ENCODE results near the gene SYNDIG1. TPM values are rescaled to one million over a fixed set of nuclear protein-coding genes. Genes with fewer than 3 reads are reported as not detected.

The SYNDIG1 gene
- total and polyA plus RNA-seq, 3 experiments from 2014 or later: not detected

DNA sequence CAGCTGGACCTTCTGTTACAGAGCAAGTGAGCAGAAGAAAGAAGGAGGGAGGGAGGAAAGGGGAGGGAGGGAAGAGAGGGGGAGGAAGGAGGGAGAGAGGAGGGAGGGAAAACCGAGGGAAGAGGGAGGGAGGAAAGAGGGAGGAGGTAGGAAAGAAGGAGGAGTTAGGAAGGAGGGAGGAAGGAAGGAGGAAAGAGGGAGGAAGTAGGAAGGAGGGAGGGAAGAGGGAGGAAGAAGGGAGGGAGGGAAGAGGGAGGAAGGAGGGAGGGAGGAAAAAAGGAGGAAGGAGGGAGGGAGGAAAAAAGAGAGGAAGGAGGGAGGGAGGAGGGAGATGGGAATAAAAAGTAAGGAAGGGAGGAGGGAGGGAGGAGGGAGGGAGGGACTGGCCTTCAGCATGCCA is 191.8 kb downstream of the SYNDIG1 start:
- Mint-ChIP-seq H3K27me3 (peaks cover 4 to 5% of the 10 kb centered on the region in 2 donors), H3K9me3 (no peaks in the 10 kb centered on the region), H3K27ac (no peak overlapping the region), H3K4me3 (no peak overlapping the region), H3K4me1 (no peaks in the 10 kb centered on the region), H3K36me3 (no peaks in the 10 kb centered on the region)
- DNase-seq: no peak
- H3K4me1 ChIP-seq (ENCODE audit: insufficient read depth, low read length): no peaks in the 10 kb centered on the region
- POLR2A ChIA-PET: no interaction called here
- no peak overlapping the region for H3K4me3 ChIP-seq (ENCODE audit: low read length)
- CTCF ChIA-PET: no interaction called here
- H3K36me3 ChIP-seq (ENCODE audit: insufficient read depth, low read length): no peaks in the 10 kb centered on the region
- H3K27ac ChIP-seq (ENCODE audit: low read depth, low read length): no peak overlapping the region
- no peaks in the 10 kb centered on the region for H3K27me3 ChIP-seq (ENCODE audit: insufficient read depth, low read length, poor library complexity, severe bottlenecking)
- no peaks in the 10 kb centered on the region for H3K9me3 ChIP-seq (ENCODE audit: low read length)

DNA sequence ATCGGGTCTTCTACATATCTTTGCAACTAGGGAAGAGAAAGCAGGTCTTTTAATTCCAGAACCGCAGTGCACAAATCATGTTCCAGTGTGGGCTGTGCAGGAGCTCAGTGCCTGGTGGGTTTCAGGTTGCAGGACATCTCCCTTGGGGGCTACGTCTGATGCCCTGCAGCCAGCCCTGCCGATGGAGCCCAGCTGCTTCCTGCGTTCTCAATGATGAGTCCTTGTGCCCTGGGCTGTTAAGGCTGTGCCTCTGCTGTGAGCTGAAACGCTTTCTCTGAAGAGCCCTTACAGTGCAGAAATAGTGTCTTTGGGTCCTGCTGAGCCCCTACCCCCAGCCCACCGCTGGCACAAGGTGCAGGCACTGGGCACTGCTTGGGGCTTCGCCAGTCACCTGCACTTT is 192.9 kb downstream of the SYNDIG1 start:
- Histone ChIP-seq H3K4me3 (ENCODE audit: low read length) (no peak overlapping the region), H3K36me3 (ENCODE audit: insufficient read depth, low read length) (no peaks in the 10 kb centered on the region), H3K27me3 (ENCODE audit: insufficient read depth, low read length, poor library complexity, severe bottlenecking) (no peaks in the 10 kb centered on the region), H3K4me1 (ENCODE audit: insufficient read depth, low read length) (no peaks in the 10 kb centered on the region), H3K9me3 (ENCODE audit: low read length) (no peaks in the 10 kb centered on the region), H3K27ac (ENCODE audit: low read depth, low read length) (no peak overlapping the region)
- no peaks in the 10 kb centered on the region for H3K36me3 Mint-ChIP-seq
- no peaks in the 10 kb centered on the region for H3K9me3 Mint-ChIP-seq
- H3K4me3 Mint-ChIP-seq: no peak overlapping the region
- no peaks in the 10 kb centered on the region for H3K4me1 Mint-ChIP-seq
- peaks cover 4 to 5% of the 10 kb centered on the region in 2 donors for H3K27me3 Mint-ChIP-seq
- CTCF ChIA-PET: no interaction called here
- H3K27ac Mint-ChIP-seq: no peak overlapping the region
- POLR2A ChIA-PET: no interaction called here
- no peak for DNase-seq

- POLR2A ChIA-PET: no interaction called here
- Mint-ChIP-seq H3K4me3 (no peak overlapping the region), H3K9me3 (no peaks in the 10 kb centered on the region), H3K27ac (no peak overlapping the region), H3K4me1 (no peaks in the 10 kb centered on the region), H3K27me3 (peaks cover 4 to 5% of the 10 kb centered on the region in 2 donors), H3K36me3 (no peaks in the 10 kb centered on the region)
- H3K27ac ChIP-seq (ENCODE audit: low read depth, low read length): no peak overlapping the region
- no peaks in the 10 kb centered on the region for H3K4me1 ChIP-seq (ENCODE audit: insufficient read depth, low read length)
- CTCF ChIA-PET: no interaction called here
- DNase-seq: no peak
- no peak overlapping the region for H3K4me3 ChIP-seq (ENCODE audit: low read length)
- H3K27me3 ChIP-seq (ENCODE audit: insufficient read depth, low read length, poor library complexity, severe bottlenecking): no peaks in the 10 kb centered on the region
- H3K9me3 ChIP-seq (ENCODE audit: low read length): no peaks in the 10 kb centered on the region
- no peaks in the 10 kb centered on the region for H3K36me3 ChIP-seq (ENCODE audit: insufficient read depth, low read length)
Observed at GRCh38 chr20:24662752-24663365, 193.4 kb downstream of the SYNDIG1 start.

DNA sequence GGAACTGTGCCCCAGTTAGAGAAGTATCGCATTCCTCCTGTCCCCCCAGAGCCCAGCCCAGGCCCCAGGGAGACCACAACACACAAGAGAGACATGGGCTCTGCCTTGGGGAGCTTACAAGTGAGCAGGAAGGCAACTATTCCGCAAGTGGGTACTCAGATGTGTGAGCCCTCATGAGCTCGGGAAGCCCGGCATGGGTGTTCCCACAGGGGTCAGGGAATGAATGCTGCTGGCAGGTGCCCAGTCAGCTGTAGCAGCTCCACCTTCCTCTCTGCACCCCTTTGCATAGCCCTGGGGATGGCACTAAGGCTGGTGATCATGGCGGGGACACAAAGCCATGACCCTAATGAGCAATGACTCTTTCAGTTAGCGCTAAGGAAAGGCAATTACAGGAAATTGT is 194.1 kb downstream of the SYNDIG1 start:
- no peak overlapping the region for H3K27ac ChIP-seq (ENCODE audit: low read depth, low read length)
- Mint-ChIP-seq H3K9me3 (no peaks in the 10 kb centered on the region), H3K4me1 (no peaks in the 10 kb centered on the region), H3K27me3 (peaks cover 4 to 5% of the 10 kb centered on the region in 2 donors), H3K36me3 (no peaks in the 10 kb centered on the region), H3K27ac (no peak overlapping the region), H3K4me3 (no peak overlapping the region)
- ChIA-PET POLR2A (no interaction called here), CTCF (no interaction called here)
- H3K9me3 ChIP-seq (ENCODE audit: low read length): no peaks in the 10 kb centered on the region
- DNase-seq: no peak
- H3K36me3 ChIP-seq (ENCODE audit: insufficient read depth, low read length): no peaks in the 10 kb centered on the region
- H3K4me3 ChIP-seq (ENCODE audit: low read length): no peak overlapping the region
- H3K27me3 ChIP-seq (ENCODE audit: insufficient read depth, low read length, poor library complexity, severe bottlenecking): no peaks in the 10 kb centered on the region
- no peaks in the 10 kb centered on the region for H3K4me1 ChIP-seq (ENCODE audit: insufficient read depth, low read length)

- Mint-ChIP-seq H3K4me1 (no peaks in the 10 kb centered on the region), H3K27ac (no peak overlapping the region), H3K9me3 (no peaks in the 10 kb centered on the region), H3K27me3 (peaks cover 6 to 8% of the 10 kb centered on the region in 2 donors), H3K36me3 (no peaks in the 10 kb centered on the region), H3K4me3 (no peak overlapping the region)
- CTCF ChIA-PET: no interaction called here
- POLR2A ChIA-PET: no interaction called here
- no peak overlapping the region for H3K4me3 ChIP-seq (ENCODE audit: low read length)
- DNase-seq: no peak
- H3K27ac ChIP-seq (ENCODE audit: low read depth, low read length): no peak overlapping the region
- H3K27me3 ChIP-seq (ENCODE audit: insufficient read depth, low read length, poor library complexity, severe bottlenecking): no peaks in the 10 kb centered on the region
- H3K36me3 ChIP-seq (ENCODE audit: insufficient read depth, low read length): no peaks in the 10 kb centered on the region
- H3K4me1 ChIP-seq (ENCODE audit: insufficient read depth, low read length): no peaks in the 10 kb centered on the region
- no peaks in the 10 kb centered on the region for H3K9me3 ChIP-seq (ENCODE audit: low read length)
Observed at GRCh38 chr20:24664266-24664986, 195.0 kb downstream of the SYNDIG1 start.

- no peak for DNase-seq
- ChIA-PET CTCF (no interaction called here), POLR2A (no interaction called here)
- Histone ChIP-seq H3K4me1 (ENCODE audit: insufficient read depth, low read length) (no peaks in the 10 kb centered on the region), H3K27ac (ENCODE audit: low read depth, low read length) (no peak overlapping the region), H3K36me3 (ENCODE audit: insufficient read depth, low read length) (no peaks in the 10 kb centered on the region), H3K4me3 (ENCODE audit: low read length) (no peak overlapping the region), H3K27me3 (ENCODE audit: insufficient read depth, low read length, poor library complexity, severe bottlenecking) (no peaks in the 10 kb centered on the region), H3K9me3 (ENCODE audit: low read length) (no peaks in the 10 kb centered on the region)
- no peaks in the 10 kb centered on the region for H3K4me1 Mint-ChIP-seq
- peaks cover 8% of the 10 kb centered on the region in 2 donors for H3K27me3 Mint-ChIP-seq
- H3K27ac Mint-ChIP-seq: no peak overlapping the region
- H3K4me3 Mint-ChIP-seq: no peak overlapping the region
- H3K9me3 Mint-ChIP-seq: no peaks in the 10 kb centered on the region
- H3K36me3 Mint-ChIP-seq: no peaks in the 10 kb centered on the region
Observed at GRCh38 chr20:24665196-24665595, 195.8 kb downstream of the SYNDIG1 start.

DNA sequence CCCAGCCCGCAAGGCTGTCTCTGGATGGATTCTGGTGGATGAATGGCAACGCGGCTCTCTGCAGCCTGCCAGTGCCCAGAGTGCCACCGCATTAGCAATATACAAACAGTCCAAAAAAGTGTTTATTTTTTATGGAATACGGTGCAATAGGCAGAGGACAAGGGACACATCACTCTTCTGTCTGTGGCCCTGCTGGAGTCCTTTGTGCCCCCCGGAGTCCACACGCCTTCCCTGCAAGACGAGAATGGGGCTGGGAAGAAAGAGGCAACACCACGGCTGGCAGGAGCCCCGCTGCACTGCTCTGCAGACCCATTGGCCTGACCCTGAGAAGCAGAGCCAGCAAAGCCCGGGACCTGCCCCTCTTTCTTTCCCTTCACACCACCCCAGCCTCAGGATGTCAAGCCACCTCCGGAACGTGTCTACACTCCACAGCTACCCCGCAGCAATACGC is 196.3 kb downstream of the SYNDIG1 start:
- H3K4me1 ChIP-seq (ENCODE audit: insufficient read depth, low read length): no peaks in the 10 kb centered on the region
- Mint-ChIP-seq H3K4me1 (no peaks in the 10 kb centered on the region), H3K36me3 (no peaks in the 10 kb centered on the region), H3K27me3 (peaks cover 8% of the 10 kb centered on the region in 2 donors), H3K4me3 (no peak overlapping the region), H3K27ac (peak overlapping the region in 1 of 8 donors; percentile 21), H3K9me3 (no peaks in the 10 kb centered on the region)
- H3K27ac ChIP-seq (ENCODE audit: low read depth, low read length): no peak overlapping the region
- no peaks in the 10 kb centered on the region for H3K9me3 ChIP-seq (ENCODE audit: low read length)
- H3K36me3 ChIP-seq (ENCODE audit: insufficient read depth, low read length): no peaks in the 10 kb centered on the region
- POLR2A ChIA-PET: no interaction called here
- no peak for DNase-seq
- H3K4me3 ChIP-seq (ENCODE audit: low read length): no peak overlapping the region
- H3K27me3 ChIP-seq (ENCODE audit: insufficient read depth, low read length, poor library complexity, severe bottlenecking): no peaks in the 10 kb centered on the region
- CTCF ChIA-PET: no interaction called here

GRCh38 chr20:24667689-24668383 is 198.4 kb downstream of the SYNDIG1 start:
- H3K27me3 ChIP-seq (ENCODE audit: insufficient read depth, low read length, poor library complexity, severe bottlenecking): no peaks in the 10 kb centered on the region
- Mint-ChIP-seq H3K36me3 (no peaks in the 10 kb centered on the region), H3K4me1 (no peaks in the 10 kb centered on the region), H3K4me3 (no peak overlapping the region), H3K27ac (no peak overlapping the region), H3K27me3 (peaks cover 6 to 8% of the 10 kb centered on the region in 2 donors), H3K9me3 (no peaks in the 10 kb centered on the region)
- no peak for DNase-seq
- no peaks in the 10 kb centered on the region for H3K4me1 ChIP-seq (ENCODE audit: insufficient read depth, low read length)
- POLR2A ChIA-PET: no interaction called here
- CTCF ChIA-PET: no interaction called here
- H3K36me3 ChIP-seq (ENCODE audit: insufficient read depth, low read length): no peaks in the 10 kb centered on the region
- no peak overlapping the region for H3K4me3 ChIP-seq (ENCODE audit: low read length)
- H3K9me3 ChIP-seq (ENCODE audit: low read length): no peaks in the 10 kb centered on the region
- no peak overlapping the region for H3K27ac ChIP-seq (ENCODE audit: low read depth, low read length)
